ENCODE results near the gene C9orf40.

The C9orf40 gene

GRCh38 chr9:74935008-74935407 is 17.7 kb downstream of the C9orf40 start:
- no peak for DNase-seq

- no peak for DNase-seq
Measured at GRCh38 chr9:74921737-74922136, 31.0 kb downstream of the C9orf40 start.

- DNase-seq = no peak
Measured at GRCh38 chr9:74920944-74921626, 31.6 kb downstream of the C9orf40 start.

GRCh38 chr9:74910036-74910435 is 42.7 kb downstream of the C9orf40 start:
- no peak for DNase-seq

DNA sequence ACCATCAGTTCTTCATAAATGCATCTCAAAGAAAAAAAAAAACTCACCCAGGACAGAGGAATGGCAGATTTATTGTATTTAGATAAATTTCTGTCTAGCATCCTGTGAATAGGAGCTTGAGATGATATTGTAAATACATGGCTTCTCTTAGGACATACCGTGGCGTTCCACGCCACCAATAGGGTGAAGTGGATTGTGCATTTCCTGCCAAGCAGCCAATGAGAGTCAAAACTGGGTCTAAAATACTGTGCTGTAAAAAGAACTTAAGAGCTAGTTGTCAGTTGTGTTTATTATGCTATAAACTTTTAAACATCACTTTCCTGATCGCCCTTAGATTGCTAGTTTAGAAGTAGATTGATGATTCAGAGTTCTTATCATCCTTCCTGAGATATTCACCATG is 44.0 kb downstream of the C9orf40 start:
- no peak for DNase-seq

- DNase-seq = no peak
Measured at GRCh38 chr9:74907085-74907484, 45.6 kb downstream of the C9orf40 start.

- DNase-seq = no peak
Measured at GRCh38 chr9:74901001-74901400, 51.7 kb downstream of the C9orf40 start.

Measured in CD4-positive, alpha-beta T cell treated with Interleukin-17A for 1 hour (primary cell).